HG03565 (cell line): ENCODE data around the gene CRYGB.
"Not testable (repeated sequence)": the region's sequence is repeated elsewhere in the genome, so short reads cannot be mapped to it uniquely, and the experiment has no call there.

ENCODE experiments used
- ATAC-seq: cut with Tn5 transposase; IDR thresholded peaks from one replicate; pipeline ENCODE4 v1.9.1; 2021; ENCODE audit warnings: mild to moderate bottlenecking, moderate library complexity; ENCODE audit not compliant: unreplicated experiment

CRYGB gene

DNA sequence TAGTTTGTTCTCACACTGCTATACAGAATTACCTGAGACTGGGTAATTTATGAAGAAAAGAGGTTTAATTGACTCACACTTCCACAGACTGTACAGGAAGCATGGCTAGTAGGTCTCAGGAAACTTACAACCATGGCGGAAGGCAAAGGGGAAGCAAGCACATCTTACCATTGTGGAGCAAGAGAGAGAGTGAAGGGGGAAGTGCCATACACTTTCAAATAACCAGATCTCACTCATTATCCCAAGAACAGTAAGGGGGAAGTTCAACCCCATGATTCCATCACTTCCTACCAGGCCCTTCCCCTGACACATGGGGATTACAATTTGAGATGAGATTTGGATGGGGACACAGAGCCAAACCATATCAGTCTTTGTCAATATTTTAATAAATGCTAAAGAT lies 5.0 kb upstream of the CRYGB start:
- no peak for ATAC-seq

DNA sequence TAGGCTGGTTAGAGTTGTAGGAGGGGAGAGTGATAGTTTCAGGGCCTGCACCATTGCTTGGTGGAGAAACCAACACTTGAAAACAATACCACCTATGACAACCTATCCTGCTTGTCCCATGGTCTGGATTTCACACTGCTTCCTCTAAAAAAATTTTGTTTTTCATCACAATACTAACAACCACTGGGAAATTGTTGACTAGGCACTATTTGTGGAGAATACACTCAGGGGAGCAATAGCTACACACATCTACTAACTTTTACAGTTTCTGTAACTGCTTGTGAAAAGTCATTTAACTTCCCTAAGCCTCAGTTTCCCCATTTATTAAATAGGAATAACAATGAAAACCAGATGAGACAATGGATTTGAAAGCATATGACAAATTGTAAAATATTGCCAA lies 4.1 kb upstream of the CRYGB start:
- ATAC-seq, result no peak

DNA sequence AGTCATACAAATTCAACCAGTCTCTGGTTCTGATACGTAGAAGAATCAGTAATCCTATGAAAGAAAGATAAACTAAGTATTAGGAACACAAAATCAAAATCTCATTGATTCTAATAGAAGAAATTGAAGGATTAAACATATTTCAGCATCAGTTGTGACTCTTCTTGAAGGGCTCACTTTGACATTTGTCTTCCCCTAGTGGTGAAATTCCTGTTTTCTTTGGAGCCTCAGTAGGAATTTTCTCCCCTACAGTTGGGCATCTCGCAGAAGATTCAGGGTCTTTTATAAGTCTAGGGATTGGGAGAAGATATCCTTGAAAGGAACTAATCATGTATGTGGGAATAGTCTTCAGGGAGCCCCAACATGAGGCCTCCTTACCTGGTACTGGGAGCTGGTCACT lies 2.8 kb upstream of the CRYGB start:
- no peak for ATAC-seq

DNA sequence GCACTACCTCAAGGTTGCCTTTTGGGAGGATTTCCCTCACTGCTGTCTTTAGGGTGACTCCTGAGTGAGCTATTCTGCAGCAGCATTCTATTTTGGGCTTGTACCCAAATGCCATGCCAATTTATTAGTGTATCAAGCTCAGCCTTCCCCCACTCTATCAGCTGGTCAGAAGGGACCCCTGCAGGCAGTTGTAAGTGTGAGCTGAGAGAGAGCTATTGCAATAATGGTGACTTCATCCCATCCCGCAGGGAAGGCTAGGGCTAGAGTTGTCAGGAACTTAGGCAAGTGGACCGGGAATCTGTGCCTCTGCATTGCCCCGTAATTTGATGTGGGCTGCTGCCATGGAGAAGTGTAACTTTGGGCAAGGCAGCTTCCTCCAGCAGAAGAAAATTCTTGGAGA lies 1.8 kb upstream of the CRYGB start:
- ATAC-seq, result no peak

DNA sequence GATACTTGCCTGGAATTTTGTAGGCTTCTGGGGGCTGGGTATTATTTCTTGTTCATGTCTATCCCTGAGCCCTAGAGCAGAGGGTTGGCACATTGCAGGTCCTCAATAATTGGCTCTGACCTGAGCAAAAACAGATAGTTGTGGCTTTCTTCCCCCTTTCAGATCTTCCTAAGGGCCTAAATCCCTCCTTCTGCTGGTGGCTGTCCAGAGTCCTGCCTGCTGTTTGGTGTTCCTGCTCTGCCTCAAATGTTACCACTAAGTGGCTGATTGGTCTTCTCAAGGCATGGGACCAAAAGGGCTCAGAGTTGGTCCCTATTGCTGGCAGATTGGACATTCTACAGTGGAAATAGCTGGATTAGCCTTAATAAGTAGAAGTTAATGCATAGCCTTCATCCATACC lies 1.1 kb upstream of the CRYGB start:
- ATAC-seq, result no peak

DNA sequence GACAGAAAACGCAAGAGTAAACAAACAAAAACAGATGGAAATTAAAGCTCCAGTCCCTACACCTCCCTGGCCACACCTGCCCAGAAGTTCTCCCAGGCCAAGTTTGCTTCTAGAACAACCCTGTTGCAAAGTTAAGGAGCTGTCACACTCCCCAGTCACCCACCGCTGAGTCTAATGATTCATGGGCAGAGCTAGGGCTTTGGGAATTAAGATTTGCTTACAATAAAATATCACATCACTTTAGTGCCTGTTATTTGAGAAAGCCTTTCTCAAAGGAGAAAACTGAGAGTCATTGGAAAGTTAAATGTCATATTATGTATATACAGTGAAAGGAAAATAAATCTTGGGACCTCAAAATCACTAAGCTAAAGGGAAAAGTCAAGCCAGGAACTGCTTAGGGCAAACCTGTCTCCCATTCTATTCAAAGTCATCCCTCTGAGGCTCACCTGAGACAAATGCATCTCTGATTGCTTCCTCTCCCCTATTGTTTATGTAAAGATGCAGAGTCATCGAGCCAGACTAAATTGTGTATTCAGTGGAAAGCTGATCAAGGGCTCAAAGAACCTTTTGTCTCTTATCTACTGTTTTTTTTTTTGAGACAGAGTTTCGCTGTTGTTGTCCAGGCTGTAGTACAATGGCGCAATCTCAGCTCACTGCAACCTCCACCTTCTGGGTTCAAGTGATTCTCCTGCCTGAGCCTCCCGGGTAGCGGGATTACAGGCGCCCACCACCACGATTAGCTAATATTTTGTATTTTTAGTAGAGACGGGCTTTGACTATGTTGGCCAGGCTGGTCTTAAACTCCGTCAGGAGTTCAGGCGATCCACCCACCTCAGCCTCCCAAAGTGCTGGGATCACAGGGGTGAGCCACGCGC lies 2.8 kb downstream of the CRYGB start:
- ATAC-seq, result no peak

DNA sequence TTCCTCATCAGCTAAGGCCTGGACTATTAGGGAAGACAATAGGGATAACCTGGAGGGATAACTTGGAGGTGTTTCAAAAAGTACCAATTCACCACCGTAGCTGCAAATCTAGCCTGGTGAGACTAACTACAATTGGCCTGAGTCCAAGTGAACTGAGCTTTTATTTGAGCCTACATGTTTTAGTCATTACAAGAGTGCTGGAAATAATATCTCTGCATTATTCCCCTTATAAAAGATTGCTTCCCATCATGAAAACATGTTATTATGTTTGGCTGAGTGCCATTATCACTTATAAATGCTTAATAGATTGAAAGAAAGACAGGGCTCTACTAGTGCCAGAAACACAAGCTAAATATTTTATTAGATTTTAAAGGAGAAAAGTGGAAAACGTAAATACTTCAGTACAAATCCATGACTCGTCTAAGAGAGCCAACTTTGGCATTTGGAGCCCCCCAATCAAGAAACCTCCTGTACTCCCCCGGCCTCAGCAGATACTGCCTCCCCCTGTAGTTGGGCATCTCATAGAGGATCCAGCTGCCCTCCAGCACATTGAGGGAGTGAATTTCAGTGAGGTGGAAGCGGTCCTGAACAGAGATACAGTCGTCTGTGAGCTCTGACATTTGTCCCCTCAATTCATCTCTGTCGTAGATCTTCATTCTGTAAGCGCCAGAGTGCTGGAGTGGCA lies 3.6 kb downstream of the CRYGB start:
- ATAC-seq, result no peak

DNA sequence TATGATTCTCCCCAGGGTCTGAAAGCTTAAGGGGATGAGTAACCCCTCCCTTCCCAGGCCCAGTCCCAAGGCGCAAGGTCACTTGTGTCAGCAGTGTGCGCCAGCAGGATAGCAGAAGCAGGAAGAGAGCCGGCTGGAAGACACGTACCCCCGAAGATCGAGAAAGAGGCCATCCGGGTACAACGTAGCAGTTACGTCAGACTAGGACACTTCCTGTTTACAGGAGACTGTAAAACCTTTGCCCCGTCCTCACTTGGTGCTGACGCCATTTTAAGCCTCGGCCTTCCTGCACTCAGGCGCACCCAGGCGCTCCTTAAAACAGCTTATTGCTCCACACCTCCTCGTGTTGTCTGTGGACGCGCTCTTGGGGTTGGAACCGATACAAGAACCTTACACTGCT lies 6.5 kb downstream of the CRYGB start:
- ATAC-seq, result no peak

DNA sequence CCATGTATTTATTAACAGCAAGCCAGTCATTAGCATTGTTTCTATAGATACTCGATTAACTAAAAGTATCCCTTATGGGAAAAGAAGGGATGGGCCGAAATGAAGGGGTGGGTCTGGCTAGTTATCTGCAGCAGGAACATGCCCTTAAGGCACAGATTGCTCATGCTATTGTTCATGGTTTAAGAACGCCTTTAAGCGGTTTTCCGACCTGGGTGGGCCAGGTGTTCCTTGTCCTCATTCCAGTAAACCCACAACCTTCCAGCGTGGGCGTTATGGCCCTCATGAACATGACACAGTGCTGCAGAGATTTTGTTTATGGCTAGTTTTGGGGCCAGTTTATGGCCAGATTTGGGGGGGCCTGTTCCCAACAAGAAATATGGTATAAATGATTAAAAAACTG lies 7.6 kb downstream of the CRYGB start:
- not testable (repeated sequence) for ATAC-seq

DNA sequence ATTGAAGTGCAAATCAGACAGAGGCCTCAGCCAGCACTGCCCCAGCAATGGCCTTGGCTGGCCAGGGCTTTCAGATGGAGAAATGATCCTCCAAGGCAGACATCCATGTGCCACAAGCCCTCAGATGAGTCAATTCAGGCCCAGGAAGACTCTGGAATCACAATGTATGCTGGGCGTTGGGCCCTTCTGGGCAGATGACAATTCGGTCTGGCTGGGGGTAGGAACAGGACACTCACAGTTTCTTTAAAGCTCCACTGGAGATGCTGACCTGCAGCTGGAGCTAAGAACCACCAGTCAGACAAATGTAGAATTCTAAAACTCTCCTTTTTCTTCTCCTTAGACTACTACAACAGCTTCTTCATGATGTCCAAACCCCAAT lies 9.3 kb downstream of the CRYGB start:
- no peak for ATAC-seq

DNA sequence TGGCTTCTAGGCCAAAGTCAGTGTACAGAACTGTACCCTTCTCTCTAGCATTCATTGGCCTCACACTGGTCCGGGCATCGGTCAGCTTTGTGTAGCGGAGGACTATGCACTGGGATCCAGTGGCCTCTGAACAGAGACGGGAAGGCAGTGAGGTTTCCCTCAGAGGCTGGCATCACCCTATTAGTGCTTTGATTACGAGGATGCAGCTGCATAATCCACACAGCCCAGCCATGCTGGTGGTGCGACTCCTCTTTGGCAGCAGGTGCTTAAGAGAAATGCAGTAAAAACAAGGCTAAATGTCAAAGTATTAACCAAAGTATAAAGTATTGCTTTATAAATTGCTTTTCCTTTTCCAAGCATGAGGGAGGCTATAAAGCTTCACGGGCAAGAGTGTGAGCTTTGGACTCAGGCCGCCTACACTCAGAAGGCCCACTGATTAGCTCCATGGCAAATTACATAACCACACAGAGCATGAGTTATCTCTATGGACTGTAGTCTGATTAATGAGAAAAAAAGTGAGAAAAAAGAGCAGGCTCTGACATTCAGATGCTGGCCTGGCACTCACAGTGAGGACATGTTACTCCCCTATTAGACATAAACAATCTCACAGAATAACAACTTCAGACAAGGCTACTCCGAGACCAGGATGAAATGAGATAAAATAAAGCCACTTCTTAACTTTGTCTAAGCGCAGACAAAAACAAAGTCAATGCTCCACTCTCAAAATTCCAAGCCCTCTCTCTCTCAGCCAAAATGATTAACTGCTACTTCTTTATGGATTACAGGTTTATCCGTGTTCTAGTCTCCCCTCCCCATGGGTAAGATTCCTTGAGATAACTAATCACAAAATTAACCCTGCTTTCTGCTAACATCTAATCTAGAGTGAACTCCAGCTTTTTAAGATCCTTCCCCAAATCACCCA lies 9.9 kb downstream of the CRYGB start:
- ATAC-seq, result no peak

DNA sequence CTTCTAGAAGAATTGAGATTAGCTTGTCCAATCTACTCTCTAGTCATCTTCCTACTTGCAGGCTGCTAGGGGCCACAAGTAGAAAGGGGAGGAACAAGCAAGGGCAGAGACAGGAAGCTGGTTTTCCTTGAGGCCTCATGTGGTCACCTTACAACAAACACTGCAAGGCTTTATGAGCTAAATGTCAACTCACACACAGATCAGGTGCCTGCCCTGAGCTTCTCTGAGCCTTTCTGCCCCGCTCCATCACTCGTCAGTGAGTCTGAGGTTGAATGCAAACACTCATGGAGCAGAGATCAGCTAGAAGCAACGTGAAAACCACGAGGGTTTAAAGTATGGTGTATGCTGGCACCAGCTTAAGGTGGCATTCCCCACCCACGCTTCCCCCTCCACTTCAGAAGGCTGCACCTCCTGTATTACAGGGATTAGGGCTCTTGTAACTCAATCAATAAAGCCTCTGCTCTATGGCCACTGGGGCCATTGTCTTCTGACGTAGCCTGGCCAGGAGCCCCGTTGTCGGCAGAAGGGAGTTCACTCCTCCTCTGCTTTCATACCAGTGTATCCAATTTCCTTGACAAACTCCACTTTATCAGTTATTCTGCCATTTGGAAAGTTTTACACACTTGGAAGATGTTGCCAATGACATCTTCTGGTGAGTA lies 10.9 kb downstream of the CRYGB start:
- no peak for ATAC-seq

DNA sequence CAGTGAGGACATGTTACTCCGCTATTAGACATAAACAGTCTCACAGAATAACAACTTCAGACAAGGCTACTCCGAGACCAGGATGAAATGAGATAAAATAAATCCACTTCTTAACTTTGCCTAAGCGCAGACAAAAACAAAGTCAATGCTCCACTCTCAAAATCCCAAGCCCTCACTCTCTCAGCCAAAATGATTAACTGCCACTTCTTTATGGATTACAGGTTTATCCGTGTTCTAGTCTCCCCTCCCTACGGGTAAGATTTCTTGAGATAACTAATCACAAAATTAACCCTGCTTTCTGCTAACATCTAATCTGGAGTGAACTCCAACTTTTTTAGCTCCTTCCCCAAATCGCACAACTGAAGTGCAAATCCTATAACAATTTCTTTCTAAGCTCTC lies 15.2 kb downstream of the CRYGB start:
- no peak for ATAC-seq

DNA sequence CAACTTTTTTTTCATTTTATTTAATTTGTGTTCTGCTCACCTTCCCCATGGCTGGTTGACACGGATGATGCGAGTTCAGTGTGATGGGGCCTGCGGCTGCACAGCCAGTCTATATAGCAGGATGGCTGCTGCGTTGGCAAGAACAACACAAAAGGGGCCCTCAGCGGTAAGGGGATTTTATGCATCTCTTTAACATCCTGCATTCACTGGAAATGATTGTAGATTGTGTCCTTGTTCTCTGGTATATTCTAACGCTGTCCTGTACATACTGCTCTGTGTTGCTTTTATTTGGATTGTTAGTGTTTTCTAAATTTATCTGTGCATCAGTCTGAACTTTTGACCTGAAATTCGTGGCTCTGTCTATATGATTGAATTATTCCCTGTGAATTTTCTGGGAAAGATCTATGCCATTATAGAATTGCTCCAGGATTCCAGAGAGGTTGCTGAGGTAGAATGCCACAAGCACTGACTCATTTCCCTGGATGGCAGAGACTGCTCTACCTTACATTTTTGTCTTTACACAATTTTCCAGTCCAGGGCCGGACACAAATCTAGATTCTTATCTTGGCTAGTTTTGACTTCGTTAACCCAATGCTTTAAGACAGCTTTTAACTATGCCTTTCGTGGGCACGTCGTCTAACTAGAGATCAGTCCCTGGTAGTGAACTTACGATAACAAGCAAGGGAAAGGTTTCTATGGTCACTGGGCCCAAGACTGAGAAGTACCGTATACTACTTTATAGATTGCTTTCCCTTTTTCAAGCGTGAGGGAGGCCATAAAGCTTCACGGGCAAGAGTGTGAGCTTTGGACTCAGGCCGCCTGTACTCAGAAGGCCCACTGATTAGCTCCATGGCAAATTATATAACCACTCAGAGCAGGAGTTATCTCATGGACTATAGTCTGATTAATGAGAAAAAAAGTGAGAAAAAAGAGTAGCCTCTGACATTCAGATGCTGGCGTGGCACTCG lies 15.9 kb downstream of the CRYGB start, which contains the start of gene CRYGC:
CRYGC (minus strand) TSS at position 85 of the 968 bp plus-strand sequence; CDS start at position 49, 36 bp downstream.
- no peak for ATAC-seq

DNA sequence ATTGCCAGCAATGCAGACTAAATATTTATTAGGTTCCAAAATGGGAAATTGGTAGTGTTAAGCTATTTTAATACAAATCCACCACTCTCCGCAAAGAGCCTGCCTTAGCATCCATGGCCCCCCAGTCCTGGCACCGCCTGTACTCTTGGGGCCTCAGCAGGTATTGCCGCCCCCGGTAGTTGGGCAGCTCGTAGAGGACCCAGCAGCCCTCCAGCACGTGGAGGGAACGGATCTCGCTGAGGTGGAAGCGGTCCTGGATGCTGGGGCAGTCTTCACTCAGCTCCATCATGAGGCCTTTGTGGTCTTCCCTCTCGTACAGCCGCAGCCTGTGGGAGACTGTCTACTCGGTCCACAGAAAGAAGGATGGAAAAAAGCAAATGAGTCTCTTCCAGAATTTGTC lies 17.8 kb downstream of the CRYGB start:
- ATAC-seq, result no peak

DNA sequence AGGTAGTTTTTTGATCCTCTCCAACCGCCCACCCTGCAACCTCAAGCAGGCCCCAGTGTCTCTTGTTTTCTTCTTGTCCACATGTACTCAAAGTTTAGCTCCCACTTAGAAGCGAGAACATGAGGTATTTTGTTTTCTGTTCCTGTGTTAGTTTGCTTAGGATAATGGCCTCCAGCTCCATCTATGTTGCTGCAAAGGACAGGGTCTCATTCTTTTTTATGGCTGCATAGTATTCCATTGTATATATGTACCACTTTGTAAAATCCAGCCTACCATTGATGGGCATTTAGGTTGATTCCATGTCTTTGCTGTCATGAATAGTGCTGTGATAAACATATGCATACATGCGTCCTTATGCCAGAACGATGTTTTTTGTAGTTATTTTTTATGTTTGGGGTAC lies 18.9 kb downstream of the CRYGB start:
- no peak for ATAC-seq

DNA sequence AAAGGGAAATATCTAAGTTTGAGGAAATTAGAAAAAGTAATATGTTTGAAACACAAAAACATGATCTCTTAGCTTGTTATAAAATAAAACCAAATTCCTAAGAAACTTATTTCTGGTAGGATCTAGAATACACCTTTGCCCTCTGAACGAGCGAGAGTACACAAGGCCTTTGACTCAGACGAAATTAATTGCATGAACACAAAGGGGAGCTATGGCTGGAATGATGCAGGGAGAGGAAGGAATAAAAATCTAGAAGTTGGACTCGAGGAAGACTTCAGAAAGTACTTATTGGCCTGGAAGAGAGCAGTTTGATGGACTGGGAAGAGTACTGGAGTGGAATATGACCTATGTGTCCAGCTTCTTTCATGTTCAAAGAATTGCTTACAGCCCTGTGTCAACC lies 20.7 kb downstream of the CRYGB start:
- no peak for ATAC-seq

DNA sequence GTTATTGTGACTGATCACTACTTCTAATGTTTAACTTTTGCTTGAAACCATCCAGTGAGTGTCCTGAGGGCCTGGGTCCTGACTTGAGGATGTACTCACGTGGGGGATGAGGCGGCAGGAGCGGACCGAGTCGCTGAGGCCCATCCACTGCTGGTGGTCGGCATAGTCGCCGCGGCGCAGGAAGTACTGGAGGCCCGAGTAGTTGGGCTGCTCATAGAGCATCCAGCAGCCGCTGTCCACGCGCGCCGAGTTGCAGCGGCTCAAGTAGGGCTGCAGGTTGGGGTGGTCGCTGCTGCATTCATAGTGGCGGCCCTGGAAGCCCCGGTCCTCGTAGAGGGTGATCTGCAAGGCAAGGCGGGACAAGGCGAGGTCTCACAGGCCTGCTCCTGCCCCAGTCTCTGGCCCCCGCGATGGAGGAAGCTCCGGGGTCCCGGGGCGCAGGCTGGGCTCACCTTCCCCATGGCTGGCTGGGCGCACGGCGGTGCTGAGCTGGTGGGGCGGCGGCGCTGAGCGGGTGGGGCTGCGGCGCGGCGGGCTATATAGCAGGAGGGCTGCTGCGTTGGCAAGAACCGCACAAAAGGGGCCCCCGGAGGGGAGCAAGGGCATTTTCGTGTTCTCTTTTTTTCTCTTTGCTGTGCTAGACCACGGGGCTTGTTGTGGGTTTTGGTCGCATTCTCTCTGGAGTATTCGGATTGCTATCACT lies 21.8 kb downstream of the CRYGB start, which contains the start of gene CRYGD:
CRYGD (minus strand) TSS at position 512 of the 703 bp plus-strand sequence; CDS start at position 461, 51 bp downstream.
- not testable (repeated sequence) for ATAC-seq

DNA sequence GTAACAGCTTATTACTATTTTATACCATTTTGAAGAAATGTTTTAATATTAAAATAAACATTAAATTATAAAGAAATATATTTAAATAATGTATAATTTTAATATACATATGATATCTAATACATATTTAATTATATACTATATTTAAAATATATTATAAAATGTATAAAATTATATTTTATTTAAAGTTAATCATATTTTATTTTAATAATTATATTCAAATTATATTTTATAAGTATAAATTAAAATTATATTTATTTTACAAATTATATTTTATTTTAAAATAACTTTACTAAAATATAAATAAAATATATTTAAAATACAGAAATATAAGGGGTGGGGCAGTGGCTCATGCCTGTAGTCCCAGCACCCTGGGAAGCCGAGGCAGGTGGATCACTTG lies 23.7 kb downstream of the CRYGB start:
- no peak for ATAC-seq
